ENCODE data around the gene DMRTC1.
"Not testable (repeated sequence)": the region's sequence is repeated elsewhere in the genome, so short reads cannot be mapped to it uniquely, and the experiment has no call there.

DNA sequence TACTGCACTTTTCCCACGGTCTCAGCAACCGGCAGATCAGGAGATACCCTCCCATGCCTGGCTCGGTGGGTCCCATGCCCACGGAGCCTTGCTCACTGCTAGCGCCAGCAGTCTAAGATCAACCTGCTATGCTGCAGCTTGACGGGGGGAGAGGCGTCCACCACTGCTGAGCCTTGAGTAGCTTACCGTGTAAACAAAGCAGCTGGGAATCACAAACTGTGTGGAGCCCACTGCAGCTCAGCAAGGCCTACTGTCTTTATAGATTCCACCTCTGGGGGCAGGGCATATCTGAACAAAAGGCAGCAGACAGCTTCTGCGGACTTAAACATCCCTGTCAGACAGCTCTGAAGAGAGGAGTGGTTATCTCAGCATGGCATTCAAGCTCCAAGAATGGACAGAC is 16.3 kb upstream of the DMRTC1 start:
- not testable (repeated sequence) for TF ChIP-seq YY1 (IDR thresholded peaks at IDR 0.05; ENCODE audit: insufficient read depth, insufficient read length); ZNF274 (IDR thresholded peaks at IDR 0.05; ENCODE audit: low read depth, low read length); SUZ12 (IDR thresholded peaks at IDR 0.05; ENCODE audit: extremely low read depth, insufficient read depth, insufficient read length)
